Keratinocyte (primary cell): ENCODE results near the gene NTHL1.

ENCODE experiments used
- CTCF ChIP-seq, 3 experiments: IDR thresholded peaks in 1 of 3; conservative IDR thresholded peaks in 1 of 3; optimal IDR thresholded peaks in 1 of 3; 2 replicates in 2 of 3; 3 replicates in 1 of 3; pipeline versions ENCODE3 to v1.5.1; 2011; ENCODE audit warnings: low read length in 3 of 3, mild to moderate bottlenecking in 3 of 3, moderate library complexity in 2 of 3, control low read depth in 1 of 3, inconsistent platforms in 1 of 3; ENCODE audit not compliant: insufficient read depth in 2 of 3; ENCODE audit errors: extremely low read depth in 1 of 3
- EZH2 ChIP-seq: IDR thresholded peaks from one replicate; pipeline ENCODE4 v1.6.1; 2012; ENCODE audit warnings: inconsistent platforms, mild to moderate bottlenecking, low read length, moderate library complexity

- TF ChIP-seq CTCF (optimal IDR thresholded peaks at IDR 0.05 in 1 of 3, IDR thresholded peaks at IDR 0.05 in 1 of 3, conservative IDR thresholded peaks at IDR 0.05 in 1 of 3; ENCODE audit: extremely low read depth in 1 of 3, insufficient read depth in 2 of 3, low read length in 3 of 3), result peak in 1 of 3 experiments; percentile 42
- TF ChIP-seq EZH2, result no peak
These were observed 24.0 kb upstream of the NTHL1 start for GRCh38 chr16:2071454-2072202.
